ENCODE results near the gene RIC8B.

RIC8B gene

DNA sequence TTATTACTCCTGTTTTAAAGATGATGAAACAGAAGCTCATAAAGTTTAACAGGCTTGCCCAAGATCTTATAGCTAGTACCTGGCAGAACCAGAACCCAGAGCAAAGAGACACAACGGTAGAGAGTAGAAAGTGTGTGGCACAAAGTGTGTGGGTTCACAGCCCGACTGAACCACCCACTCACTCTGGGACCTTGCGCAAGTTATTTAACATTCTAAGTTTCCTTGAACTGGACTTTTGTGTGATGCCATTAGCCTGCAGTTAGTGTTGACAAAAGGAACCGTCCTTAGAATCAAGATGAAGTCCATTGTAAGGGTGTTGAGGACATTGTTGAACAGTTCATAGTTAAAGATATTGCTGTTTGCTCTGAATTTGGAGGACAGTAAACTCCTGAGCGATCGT lies 29.9 kb upstream of the RIC8B start:
- Histone ChIP-seq H3K23ac (ENCODE audit: low read depth, low read length, poor library complexity) (no peak overlapping the region), H4K91ac (ENCODE audit: low read depth, low read length, poor library complexity) (no peak overlapping the region), H3K27me3 (ENCODE audit: control insufficient read depth in 3 of 3, insufficient read depth in 3 of 3, low read depth in 1 of 3, low read length in 3 of 3) (no peaks in the 10 kb centered on the region), H2AFZ (ENCODE audit: low read length) (no peak overlapping the region), H2AK5ac (ENCODE audit: low read depth, low read length) (no peak overlapping the region), H3K36me3 (replicated peaks in 1 of 2; ENCODE audit: control insufficient read depth in 2 of 2, insufficient read depth in 2 of 2, low read length in 2 of 2) (peaks cover 0 to 99% of the 10 kb centered on the region in 2 donors), H3K14ac (ENCODE audit: low read length) (no peak overlapping the region), H3K4me3 (ENCODE audit: low read length in 2 of 2) (no peak overlapping the region), H2BK120ac (ENCODE audit: low read depth, low read length) (no peak overlapping the region), H3K4me1 (ENCODE audit: control insufficient read depth in 2 of 2, insufficient read depth in 1 of 2, low read depth in 1 of 2, low read length in 2 of 2) (peaks cover 0 to 15% of the 10 kb centered on the region in 2 donors), H3K9me3 (replicated peaks in 1 of 2; ENCODE audit: control insufficient read depth in 2 of 2, insufficient read depth in 1 of 2, low read depth in 1 of 2, low read length in 2 of 2) (peaks cover under 1 to 3% of the 10 kb centered on the region in 2 donors), H3K9ac (ENCODE audit: low read depth, low read length, poor library complexity) (no peak overlapping the region), H2BK15ac (ENCODE audit: low read length) (no peak overlapping the region), H3K4me2 (ENCODE audit: insufficient read depth, low read length, poor library complexity, severe bottlenecking) (no peak overlapping the region), H3K79me1 (ENCODE audit: low read depth, low read length) (no peaks in the 10 kb centered on the region), H2BK5ac (ENCODE audit: low read length) (no peak overlapping the region), H4K8ac (ENCODE audit: low read depth, low read length) (no peak overlapping the region), H3K27ac (replicated peaks; ENCODE audit: low read length) (no peak overlapping the region), H3K18ac (ENCODE audit: low read length) (no peak overlapping the region), H2BK12ac (ENCODE audit: low read length) (no peak overlapping the region), H3K4ac (ENCODE audit: low read length) (no peak overlapping the region)
- DNase-seq (ENCODE audit: low spot score): no peak
- WGBS, 2 donors (ENCODE audit: extremely low coverage in 2 of 2, insufficient read length in 2 of 2, insufficient replicate concordance in 1 of 2): no CpG with 5 or more reads among the region's 6 CpGs

DNA sequence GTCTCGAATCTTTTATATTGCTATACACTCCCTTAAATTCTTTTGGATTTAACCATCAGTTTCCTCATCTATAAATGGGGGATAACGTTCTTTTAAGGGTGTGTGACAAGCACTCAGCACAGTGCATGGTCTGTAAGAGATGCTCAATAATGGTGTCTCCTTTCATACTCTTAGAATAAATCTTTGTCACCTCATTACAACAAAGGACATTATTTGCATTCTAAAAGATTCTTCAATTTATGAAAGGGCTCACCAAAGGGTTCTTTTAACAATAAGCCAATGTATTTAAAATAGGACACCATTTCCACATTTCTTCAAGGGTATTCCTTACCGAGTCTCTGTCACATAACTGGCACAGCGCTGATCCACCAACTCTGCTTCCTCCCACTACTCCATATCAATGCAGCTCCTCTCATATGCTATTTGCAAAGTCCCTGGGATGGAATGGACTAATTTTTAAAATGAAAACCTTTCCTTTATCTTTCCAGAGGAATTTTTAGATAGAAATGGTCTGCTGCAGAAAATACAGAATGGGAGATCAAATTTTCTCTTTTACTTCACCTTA lies 29.2 kb upstream of the RIC8B start:
- no peak overlapping the region for H2AK5ac ChIP-seq (ENCODE audit: low read depth, low read length)
- peaks cover 0 to 98% of the 10 kb centered on the region in 2 donors for H3K36me3 ChIP-seq (replicated peaks in 1 of 2; ENCODE audit: control insufficient read depth in 2 of 2, insufficient read depth in 2 of 2, low read length in 2 of 2)
- no peak overlapping the region for H3K14ac ChIP-seq (ENCODE audit: low read length)
- no peak overlapping the region for H3K4me3 ChIP-seq (ENCODE audit: low read length in 2 of 2)
- H3K18ac ChIP-seq (ENCODE audit: low read length): no peak overlapping the region
- no peak overlapping the region for H2BK120ac ChIP-seq (ENCODE audit: low read depth, low read length)
- no peak overlapping the region for H3K23ac ChIP-seq (ENCODE audit: low read depth, low read length, poor library complexity)
- no peak overlapping the region for H2BK12ac ChIP-seq (ENCODE audit: low read length)
- H3K4me1 ChIP-seq (ENCODE audit: control insufficient read depth in 2 of 2, insufficient read depth in 1 of 2, low read depth in 1 of 2, low read length in 2 of 2): peaks cover 0 to 10% of the 10 kb centered on the region in 2 donors
- DNase-seq (ENCODE audit: low spot score): no peak
- H3K9me3 ChIP-seq (replicated peaks in 1 of 2; ENCODE audit: control insufficient read depth in 2 of 2, insufficient read depth in 1 of 2, low read depth in 1 of 2, low read length in 2 of 2): peaks cover 3 to 5% of the 10 kb centered on the region in 2 donors
- H2AFZ ChIP-seq (ENCODE audit: low read length): no peak overlapping the region
- no peak overlapping the region for H4K8ac ChIP-seq (ENCODE audit: low read depth, low read length)
- H2BK5ac ChIP-seq (ENCODE audit: low read length): no peak overlapping the region
- no peak overlapping the region for H3K4me2 ChIP-seq (ENCODE audit: insufficient read depth, low read length, poor library complexity, severe bottlenecking)
- no peak overlapping the region for H3K4ac ChIP-seq (ENCODE audit: low read length)
- H3K27me3 ChIP-seq (ENCODE audit: control insufficient read depth in 3 of 3, insufficient read depth in 3 of 3, low read depth in 1 of 3, low read length in 3 of 3): no peaks in the 10 kb centered on the region
- no CpG with 5 or more reads among the region's 4 CpGs for WGBS, 2 donors (ENCODE audit: extremely low coverage in 2 of 2, insufficient read length in 2 of 2, insufficient replicate concordance in 1 of 2)
- no peak overlapping the region for H2BK15ac ChIP-seq (ENCODE audit: low read length)
- no peak overlapping the region for H3K9ac ChIP-seq (ENCODE audit: low read depth, low read length, poor library complexity)
- H3K79me1 ChIP-seq (ENCODE audit: low read depth, low read length): no peaks in the 10 kb centered on the region
- H4K91ac ChIP-seq (ENCODE audit: low read depth, low read length, poor library complexity): no peak overlapping the region
- H3K27ac ChIP-seq (replicated peaks; ENCODE audit: low read length): no peak overlapping the region

DNA sequence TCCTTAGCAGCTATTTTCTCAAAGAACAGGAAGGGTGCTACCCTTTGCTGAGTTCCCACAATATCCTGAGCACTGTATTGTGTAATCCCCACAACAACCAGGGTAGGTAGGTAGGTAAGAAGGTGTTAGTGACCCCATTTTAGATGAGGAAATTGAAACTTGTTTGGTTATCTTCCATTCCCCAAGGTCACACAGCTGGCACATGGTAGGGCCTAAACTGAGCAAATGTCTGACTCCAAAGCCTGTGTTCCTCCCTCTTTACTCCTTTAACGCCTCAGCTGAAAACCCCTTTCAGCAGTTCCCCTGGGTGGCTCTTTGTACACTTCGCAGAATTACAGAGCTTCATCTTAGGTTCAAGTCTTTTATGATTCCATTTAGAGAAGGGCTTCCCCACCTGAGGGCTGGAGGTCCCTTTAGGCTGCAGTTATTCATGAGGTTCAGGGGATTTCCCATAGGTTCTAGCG lies 26.5 kb upstream of the RIC8B start:
- no peak overlapping the region for H3K27ac ChIP-seq (replicated peaks; ENCODE audit: low read length)
- no peak overlapping the region for H2BK5ac ChIP-seq (ENCODE audit: low read length)
- peaks cover 0 to 85% of the 10 kb centered on the region in 2 donors for H3K36me3 ChIP-seq (replicated peaks in 1 of 2; ENCODE audit: control insufficient read depth in 2 of 2, insufficient read depth in 2 of 2, low read length in 2 of 2)
- H2AK5ac ChIP-seq (ENCODE audit: low read depth, low read length): no peak overlapping the region
- H3K4me3 ChIP-seq (ENCODE audit: low read length in 2 of 2): no peak overlapping the region
- no peak overlapping the region for H3K9ac ChIP-seq (ENCODE audit: low read depth, low read length, poor library complexity)
- H3K4me2 ChIP-seq (ENCODE audit: insufficient read depth, low read length, poor library complexity, severe bottlenecking): no peak overlapping the region
- no peak for DNase-seq (ENCODE audit: low spot score)
- no peak overlapping the region for H2BK15ac ChIP-seq (ENCODE audit: low read length)
- H2AFZ ChIP-seq (ENCODE audit: low read length): no peak overlapping the region
- no peaks in the 10 kb centered on the region for H3K79me1 ChIP-seq (ENCODE audit: low read depth, low read length)
- H3K27me3 ChIP-seq (ENCODE audit: control insufficient read depth in 3 of 3, insufficient read depth in 3 of 3, low read depth in 1 of 3, low read length in 3 of 3): no peaks in the 10 kb centered on the region
- no peak overlapping the region for H3K4ac ChIP-seq (ENCODE audit: low read length)
- H4K91ac ChIP-seq (ENCODE audit: low read depth, low read length, poor library complexity): no peak overlapping the region
- H3K23ac ChIP-seq (ENCODE audit: low read depth, low read length, poor library complexity): no peak overlapping the region
- H3K4me1 ChIP-seq (ENCODE audit: control insufficient read depth in 2 of 2, insufficient read depth in 1 of 2, low read depth in 1 of 2, low read length in 2 of 2): peaks cover 0 to 7% of the 10 kb centered on the region in 2 donors
- no peak overlapping the region for H3K18ac ChIP-seq (ENCODE audit: low read length)
- no peak overlapping the region for H4K8ac ChIP-seq (ENCODE audit: low read depth, low read length)
- peaks cover 3 to 8% of the 10 kb centered on the region in 2 donors for H3K9me3 ChIP-seq (replicated peaks in 1 of 2; ENCODE audit: control insufficient read depth in 2 of 2, insufficient read depth in 1 of 2, low read depth in 1 of 2, low read length in 2 of 2)
- H3K14ac ChIP-seq (ENCODE audit: low read length): no peak overlapping the region
- WGBS, 2 donors (ENCODE audit: extremely low coverage in 2 of 2, insufficient read length in 2 of 2, insufficient replicate concordance in 1 of 2): no CpG with 5 or more reads among the region's 3 CpGs
- H2BK120ac ChIP-seq (ENCODE audit: low read depth, low read length): no peak overlapping the region
- H2BK12ac ChIP-seq (ENCODE audit: low read length): no peak overlapping the region

DNA sequence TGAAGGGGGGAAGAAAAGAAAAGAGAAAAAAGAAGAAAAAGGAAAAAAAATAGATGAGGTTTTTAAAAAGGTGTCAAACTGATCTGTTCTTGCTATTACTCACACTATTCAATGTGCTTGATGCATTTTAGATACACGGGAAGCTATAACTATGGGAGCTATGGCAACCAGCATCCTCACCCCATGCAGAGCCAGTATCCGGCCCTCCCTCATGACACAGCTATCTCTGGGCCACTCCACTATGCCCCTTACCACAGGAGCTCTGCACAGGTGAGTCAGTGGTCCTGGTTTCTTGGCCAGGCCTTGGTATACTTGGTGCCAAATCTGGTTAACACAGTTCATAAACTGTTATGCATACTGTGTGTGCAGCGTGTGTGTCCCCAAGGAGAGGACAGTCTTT lies 24.0 kb upstream of the RIC8B start:
- Histone ChIP-seq H3K36me3 (replicated peaks in 1 of 2; ENCODE audit: control insufficient read depth in 2 of 2, insufficient read depth in 2 of 2, low read length in 2 of 2) (peaks cover 0 to 85% of the 10 kb centered on the region in 2 donors), H4K91ac (ENCODE audit: low read depth, low read length, poor library complexity) (no peak overlapping the region), H3K4me1 (ENCODE audit: control insufficient read depth in 2 of 2, insufficient read depth in 1 of 2, low read depth in 1 of 2, low read length in 2 of 2) (peaks cover 0 to 5% of the 10 kb centered on the region in 2 donors), H2AK5ac (ENCODE audit: low read depth, low read length) (no peak overlapping the region), H3K27me3 (ENCODE audit: control insufficient read depth in 3 of 3, insufficient read depth in 3 of 3, low read depth in 1 of 3, low read length in 3 of 3) (no peaks in the 10 kb centered on the region), H3K23ac (ENCODE audit: low read depth, low read length, poor library complexity) (no peak overlapping the region), H3K4ac (ENCODE audit: low read length) (no peak overlapping the region), H2BK12ac (ENCODE audit: low read length) (no peak overlapping the region), H2AFZ (ENCODE audit: low read length) (no peak overlapping the region), H3K9ac (ENCODE audit: low read depth, low read length, poor library complexity) (no peak overlapping the region), H3K18ac (ENCODE audit: low read length) (no peak overlapping the region), H2BK5ac (ENCODE audit: low read length) (no peak overlapping the region), H3K4me3 (ENCODE audit: low read length in 2 of 2) (no peak overlapping the region), H3K14ac (ENCODE audit: low read length) (no peak overlapping the region), H3K27ac (replicated peaks; ENCODE audit: low read length) (no peak overlapping the region), H3K9me3 (replicated peaks in 1 of 2; ENCODE audit: control insufficient read depth in 2 of 2, insufficient read depth in 1 of 2, low read depth in 1 of 2, low read length in 2 of 2) (peaks cover 1 to 8% of the 10 kb centered on the region in 2 donors), H2BK120ac (ENCODE audit: low read depth, low read length) (no peak overlapping the region), H3K79me1 (ENCODE audit: low read depth, low read length) (no peaks in the 10 kb centered on the region), H4K8ac (ENCODE audit: low read depth, low read length) (no peak overlapping the region), H2BK15ac (ENCODE audit: low read length) (no peak overlapping the region), H3K4me2 (ENCODE audit: insufficient read depth, low read length, poor library complexity, severe bottlenecking) (no peak overlapping the region)
- no CpG with 5 or more reads among the region's 3 CpGs for WGBS, 2 donors (ENCODE audit: extremely low coverage in 2 of 2, insufficient read length in 2 of 2, insufficient replicate concordance in 1 of 2)
- no peak for DNase-seq (ENCODE audit: low spot score)
